NCI-H1694 (cell line): ENCODE results near the gene TLCD3A.
"Not testable (repeated sequence)": the region's sequence is repeated elsewhere in the genome, so short reads cannot be mapped to it uniquely, and the experiment has no call there.

Experiments
- DNase-seq: peaks from one replicate; lab custom pipeline; 2025; lab: John Stamatoyannopoulos, UW

Gene TLCD3A

GRCh38 chr17:789160-789840, 56.9 kb downstream of the TLCD3A start:
- no peak for DNase-seq

DNA sequence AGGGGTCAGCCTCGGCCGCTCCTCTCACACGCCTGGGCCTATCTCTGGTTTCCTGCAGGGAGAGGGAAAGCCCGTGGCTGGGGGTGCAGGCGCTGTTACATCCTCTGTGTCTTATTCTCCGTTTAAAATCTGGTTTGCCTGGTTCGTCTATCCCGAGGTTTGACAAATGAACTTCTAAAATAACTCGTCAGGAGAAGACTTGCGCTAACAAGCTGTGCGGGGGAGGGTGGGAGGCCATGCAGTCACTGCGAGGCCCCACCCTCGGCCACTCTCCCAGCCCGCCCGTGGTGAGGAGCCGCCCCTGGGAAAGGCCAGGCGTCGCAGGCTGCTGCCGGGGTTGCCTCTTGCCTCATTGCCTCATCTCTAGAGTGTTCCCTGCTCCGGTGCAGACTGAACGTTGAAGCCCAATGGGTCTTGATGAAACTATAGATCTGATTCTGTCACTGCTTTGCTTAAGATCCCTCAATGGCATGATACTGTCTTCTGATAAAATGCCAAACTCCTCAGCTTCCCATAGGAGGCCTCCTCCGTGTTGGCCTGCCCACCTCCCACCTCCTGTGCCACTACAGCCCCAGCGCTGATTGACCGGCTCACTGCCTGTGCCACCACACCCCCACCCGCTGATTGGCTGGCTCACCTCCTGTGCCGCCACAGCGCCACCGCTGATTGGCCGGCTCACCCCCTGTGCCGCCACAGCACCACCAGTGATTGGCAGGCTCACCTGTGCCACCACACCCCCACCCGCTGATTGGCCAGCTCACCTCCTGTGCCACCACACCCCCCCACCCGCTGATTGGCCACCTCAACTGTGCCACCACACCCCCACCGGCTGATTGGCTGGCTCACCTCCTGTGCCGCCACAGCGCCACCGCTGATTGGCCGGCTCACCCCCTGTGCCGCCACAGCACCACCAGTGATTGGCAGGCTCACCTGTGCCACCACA, 57.8 kb downstream of the TLCD3A start:
- DNase-seq: not testable (repeated sequence)

- DNase-seq: not testable (repeated sequence)
Observed at GRCh38 chr17:790874-791247, 58.5 kb downstream of the TLCD3A start.

DNA sequence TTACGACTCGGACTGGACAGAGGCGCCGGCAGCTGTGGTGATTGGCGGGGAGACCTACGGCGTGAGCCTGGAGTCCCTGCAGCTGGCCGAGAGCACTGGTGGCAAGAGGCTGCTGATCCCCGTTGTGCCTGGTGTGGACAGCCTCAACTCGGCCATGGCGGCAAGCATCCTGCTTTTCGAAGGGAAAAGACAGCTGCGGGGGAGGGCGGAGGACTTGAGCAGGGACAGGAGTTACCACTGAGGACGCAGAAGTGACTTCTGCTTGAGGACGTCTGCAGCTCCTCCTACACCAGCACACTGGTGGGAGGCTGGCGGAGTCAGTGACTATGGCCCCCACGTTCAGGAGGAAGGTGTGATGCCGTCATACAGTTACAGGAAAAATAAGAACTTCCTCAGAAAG, 59.4 kb downstream of the TLCD3A start:
- no peak for DNase-seq

- DNase-seq: no peak
Observed at GRCh38 chr17:792277-792676, 59.9 kb downstream of the TLCD3A start.
